Measurements from ENCODE around the gene LHX4.

The LHX4 gene

DNA sequence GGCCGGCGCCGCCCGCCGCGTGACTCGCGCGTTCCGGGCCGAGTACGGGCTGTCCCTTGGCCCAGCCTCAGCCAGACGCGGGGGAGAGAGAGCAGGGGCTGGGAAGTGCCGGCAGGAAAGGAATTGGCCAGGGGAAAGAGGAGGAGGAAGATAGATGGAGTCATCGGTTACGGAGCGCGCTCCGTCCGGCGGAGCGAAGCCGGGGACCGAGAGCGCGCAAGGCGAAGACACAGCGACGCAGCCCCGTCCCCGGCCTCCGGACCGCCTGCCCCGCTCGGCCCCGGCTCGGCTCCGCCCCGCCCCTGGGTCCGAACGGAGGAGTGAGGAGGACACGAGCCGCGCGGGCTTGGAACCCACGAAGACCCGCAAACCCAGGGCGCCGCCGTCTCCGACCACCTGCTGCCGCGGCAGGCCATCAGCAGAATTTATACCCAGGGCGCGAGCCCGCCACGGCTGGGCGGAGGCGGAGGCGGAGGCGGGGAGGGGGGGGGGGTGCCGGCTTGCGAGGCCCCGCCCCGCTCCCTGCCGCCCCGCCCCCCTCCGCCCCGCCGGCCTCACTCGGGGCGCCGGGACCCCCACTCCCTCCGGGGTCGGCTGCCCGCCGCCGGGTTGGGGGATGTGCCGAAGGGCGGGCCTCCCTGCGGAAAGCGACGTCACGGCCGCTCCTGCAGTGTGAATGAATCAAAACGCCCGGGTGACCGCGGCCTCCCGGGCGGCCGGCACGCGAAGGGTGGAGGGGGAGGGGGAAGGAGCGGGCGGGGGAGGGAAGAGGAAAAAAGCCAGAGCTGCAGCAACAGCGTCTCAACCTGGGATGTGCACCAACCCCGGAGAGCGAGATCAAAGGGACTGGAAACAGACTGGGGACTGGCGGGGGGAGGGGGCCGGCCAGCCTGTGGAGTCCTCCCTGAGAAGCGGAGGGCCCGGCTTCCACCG lies at the start of gene LHX4:
Gene LHX4 (plus strand): TSS at position 782 of the 933 bp plus-strand sequence. CDS start 266 bp downstream, outside the sequence.
- ATAC-seq = peak; percentile 7
- no peak for TF ChIP-seq ARNTL (CRISPR knock-in tag; IDR thresholded peaks at IDR 0.05; ENCODE audit: borderline replicate concordance, low read depth)

DNA sequence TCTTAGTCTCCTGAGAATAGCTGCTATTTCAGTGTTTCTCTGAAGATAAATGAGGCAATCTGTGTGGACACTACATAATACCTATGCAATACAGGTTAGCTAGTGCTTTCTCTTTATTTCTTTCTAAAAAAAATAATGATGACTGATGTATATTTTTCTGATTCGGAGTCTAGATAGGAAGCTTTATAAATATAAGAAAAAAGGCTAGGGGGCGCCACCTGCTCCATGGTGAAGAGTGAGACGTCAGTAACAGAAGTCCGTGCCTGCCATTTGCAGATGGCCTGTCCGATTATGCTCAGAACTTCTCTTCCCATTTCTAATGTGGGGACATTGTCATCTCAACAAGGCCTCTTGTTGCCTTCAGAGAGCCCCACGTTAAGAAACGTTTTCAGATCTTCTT lies 49.0 kb upstream of the LHX4 start:
- ATAC-seq = no peak
- TF ChIP-seq, protein P1, sequence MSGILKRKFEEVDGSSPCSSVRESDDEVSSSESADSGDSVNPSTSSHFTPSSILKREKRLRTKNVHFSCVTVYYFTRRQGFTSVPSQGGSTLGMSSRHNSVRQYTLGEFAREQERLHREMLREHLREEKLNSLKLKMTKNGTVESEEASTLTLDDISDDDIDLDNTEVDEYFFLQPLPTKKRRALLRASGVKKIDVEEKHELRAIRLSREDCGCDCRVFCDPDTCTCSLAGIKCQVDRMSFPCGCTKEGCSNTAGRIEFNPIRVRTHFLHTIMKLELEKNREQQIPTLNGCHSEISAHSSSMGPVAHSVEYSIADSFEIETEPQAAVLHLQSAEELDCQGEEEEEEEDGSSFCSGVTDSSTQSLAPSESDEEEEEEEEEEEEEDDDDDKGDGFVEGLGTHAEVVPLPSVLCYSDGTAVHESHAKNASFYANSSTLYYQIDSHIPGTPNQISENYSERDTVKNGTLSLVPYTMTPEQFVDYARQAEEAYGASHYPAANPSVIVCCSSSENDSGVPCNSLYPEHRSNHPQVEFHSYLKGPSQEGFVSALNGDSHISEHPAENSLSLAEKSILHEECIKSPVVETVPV (CRISPR knock-in tag; IDR thresholded peaks at IDR 0.05) = no peak
- no peak for TF ChIP-seq ZFP30 (CRISPR knock-in tag; IDR thresholded peaks at IDR 0.05)
- no peak for TF ChIP-seq ZNF8 (CRISPR knock-in tag; IDR thresholded peaks at IDR 0.05)
- TF ChIP-seq, protein P2, sequence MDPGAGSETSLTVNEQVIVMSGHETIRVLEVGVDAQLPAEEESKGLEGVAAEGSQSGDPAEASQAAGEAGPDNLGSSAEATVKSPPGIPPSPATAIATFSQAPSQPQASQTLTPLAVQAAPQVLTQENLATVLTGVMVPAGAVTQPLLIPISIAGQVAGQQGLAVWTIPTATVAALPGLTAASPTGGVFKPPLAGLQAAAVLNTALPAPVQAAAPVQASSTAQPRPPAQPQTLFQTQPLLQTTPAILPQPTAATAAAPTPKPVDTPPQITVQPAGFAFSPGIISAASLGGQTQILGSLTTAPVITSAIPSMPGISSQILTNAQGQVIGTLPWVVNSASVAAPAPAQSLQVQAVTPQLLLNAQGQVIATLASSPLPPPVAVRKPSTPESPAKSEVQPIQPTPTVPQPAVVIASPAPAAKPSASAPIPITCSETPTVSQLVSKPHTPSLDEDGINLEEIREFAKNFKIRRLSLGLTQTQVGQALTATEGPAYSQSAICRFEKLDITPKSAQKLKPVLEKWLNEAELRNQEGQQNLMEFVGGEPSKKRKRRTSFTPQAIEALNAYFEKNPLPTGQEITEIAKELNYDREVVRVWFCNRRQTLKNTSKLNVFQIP (CRISPR knock-in tag; IDR thresholded peaks at IDR 0.05; ENCODE audit: borderline replicate concordance, low read depth) = no peak
- TF ChIP-seq ZC3H10 (CRISPR knock-in tag; IDR thresholded peaks at IDR 0.05) = no peak
- TF ChIP-seq TOX (CRISPR knock-in tag; IDR thresholded peaks at IDR 0.05; ENCODE audit: borderline replicate concordance) = no peak
- no peak for TF ChIP-seq PPARA (CRISPR knock-in tag; IDR thresholded peaks at IDR 0.05; ENCODE audit: borderline replicate concordance)
- TF ChIP-seq, protein P3, sequence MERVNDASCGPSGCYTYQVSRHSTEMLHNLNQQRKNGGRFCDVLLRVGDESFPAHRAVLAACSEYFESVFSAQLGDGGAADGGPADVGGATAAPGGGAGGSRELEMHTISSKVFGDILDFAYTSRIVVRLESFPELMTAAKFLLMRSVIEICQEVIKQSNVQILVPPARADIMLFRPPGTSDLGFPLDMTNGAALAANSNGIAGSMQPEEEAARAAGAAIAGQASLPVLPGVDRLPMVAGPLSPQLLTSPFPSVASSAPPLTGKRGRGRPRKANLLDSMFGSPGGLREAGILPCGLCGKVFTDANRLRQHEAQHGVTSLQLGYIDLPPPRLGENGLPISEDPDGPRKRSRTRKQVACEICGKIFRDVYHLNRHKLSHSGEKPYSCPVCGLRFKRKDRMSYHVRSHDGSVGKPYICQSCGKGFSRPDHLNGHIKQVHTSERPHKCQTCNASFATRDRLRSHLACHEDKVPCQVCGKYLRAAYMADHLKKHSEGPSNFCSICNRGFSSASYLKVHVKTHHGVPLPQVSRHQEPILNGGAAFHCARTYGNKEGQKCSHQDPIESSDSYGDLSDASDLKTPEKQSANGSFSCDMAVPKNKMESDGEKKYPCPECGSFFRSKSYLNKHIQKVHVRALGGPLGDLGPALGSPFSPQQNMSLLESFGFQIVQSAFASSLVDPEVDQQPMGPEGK (CRISPR knock-in tag; IDR thresholded peaks at IDR 0.05; ENCODE audit: borderline replicate concordance) = no peak
- no peak for TF ChIP-seq OSR1 (CRISPR knock-in tag; IDR thresholded peaks at IDR 0.05)
- TF ChIP-seq ZNF70 (CRISPR knock-in tag; IDR thresholded peaks at IDR 0.05) = no peak
- TF ChIP-seq ZNF565 (CRISPR knock-in tag; conservative IDR thresholded peaks at IDR 0.05; ENCODE audit: low read depth) = no peak
- TF ChIP-seq ESRRG (CRISPR knock-in tag; IDR thresholded peaks at IDR 0.05) = no peak
- TF ChIP-seq CSDC2 (CRISPR knock-in tag; IDR thresholded peaks at IDR 0.05) = no peak
- no peak for TF ChIP-seq ARNTL (CRISPR knock-in tag; IDR thresholded peaks at IDR 0.05; ENCODE audit: borderline replicate concordance, low read depth)
- no peak for TF ChIP-seq RARB (CRISPR knock-in tag; IDR thresholded peaks at IDR 0.05)
- TF ChIP-seq BACH2 (CRISPR knock-in tag; IDR thresholded peaks at IDR 0.05; ENCODE audit: borderline replicate concordance) = no peak
- TF ChIP-seq GLIS3 (CRISPR knock-in tag; IDR thresholded peaks at IDR 0.05) = no peak
- TF ChIP-seq ISL1 (CRISPR knock-in tag; IDR thresholded peaks at IDR 0.05) = no peak
- no peak for TF ChIP-seq ZFP3 (CRISPR knock-in tag; IDR thresholded peaks at IDR 0.05)

DNA sequence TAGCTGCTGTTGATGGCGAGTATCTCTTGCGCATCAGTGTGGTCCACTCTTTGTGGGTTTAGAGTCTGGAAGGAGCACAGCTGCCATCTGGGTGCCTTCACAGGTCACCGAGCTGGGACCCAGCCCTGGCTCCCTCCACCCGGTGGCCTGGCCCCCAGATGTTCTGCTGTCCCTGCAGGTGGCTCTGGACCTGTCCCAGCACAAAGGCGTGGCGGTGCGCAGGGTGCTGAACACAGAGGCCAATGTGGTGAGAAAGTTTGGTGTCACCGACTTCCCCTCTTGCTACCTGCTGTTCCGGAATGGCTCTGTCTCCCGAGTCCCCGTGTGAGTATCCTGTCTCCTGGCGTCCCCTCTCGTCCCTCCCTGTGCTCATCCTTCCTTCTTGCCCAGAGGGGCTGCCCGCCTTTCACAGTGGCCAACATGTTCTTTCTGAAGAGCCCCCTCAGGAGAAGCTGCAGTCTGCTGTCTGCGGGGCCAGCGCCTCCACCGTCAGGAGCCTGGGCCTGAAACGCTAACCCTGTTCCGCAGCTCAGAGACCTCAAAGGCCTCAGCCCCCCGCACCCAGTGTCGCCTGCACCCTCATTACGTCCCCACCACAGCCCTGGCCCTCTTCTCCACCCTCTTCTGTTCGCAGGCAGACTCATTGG lies 47.9 kb upstream of the LHX4 start:
- TF ChIP-seq OSR1 (CRISPR knock-in tag; IDR thresholded peaks at IDR 0.05) = no peak
- TF ChIP-seq ISL1 (CRISPR knock-in tag; IDR thresholded peaks at IDR 0.05) = no peak
- no peak for TF ChIP-seq ZNF565 (CRISPR knock-in tag; conservative IDR thresholded peaks at IDR 0.05; ENCODE audit: low read depth)
- ATAC-seq = no peak

DNA sequence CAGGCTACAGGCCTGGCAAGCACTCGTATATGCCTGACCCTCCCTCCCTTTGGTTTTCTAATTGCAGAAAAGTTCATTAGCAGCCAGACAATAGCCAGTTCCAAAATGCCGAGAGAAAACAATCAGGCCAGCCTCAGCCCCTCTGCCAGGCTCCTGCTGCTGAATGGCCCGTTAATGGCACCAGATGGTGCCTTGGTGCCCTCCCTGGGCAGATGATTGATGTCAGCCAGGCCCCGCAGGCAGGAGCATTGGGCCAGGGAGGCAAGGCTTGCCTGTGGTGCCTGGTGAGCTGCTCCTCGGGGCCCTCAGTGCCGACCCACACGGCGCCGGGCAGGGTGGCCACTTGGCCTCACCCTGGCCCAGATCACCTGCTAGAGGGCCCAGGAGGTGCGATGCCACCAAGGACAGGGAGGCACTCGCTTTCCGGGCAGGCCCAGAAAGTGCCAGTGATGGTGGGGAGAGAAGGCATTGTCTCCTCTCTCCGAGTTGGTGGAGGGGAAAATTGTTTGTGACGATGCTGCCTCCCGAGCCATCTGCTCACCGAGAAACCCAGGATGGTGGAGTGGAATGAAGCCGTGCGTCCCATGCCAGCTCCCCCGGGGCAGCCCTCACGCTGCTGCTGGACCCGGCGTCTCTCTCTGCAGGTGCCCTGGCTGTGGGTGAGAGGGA lies 47.3 kb upstream of the LHX4 start:
- no peak for ATAC-seq
- TF ChIP-seq PPARA (CRISPR knock-in tag; IDR thresholded peaks at IDR 0.05; ENCODE audit: borderline replicate concordance) (no peak), ZNF565 (CRISPR knock-in tag; conservative IDR thresholded peaks at IDR 0.05; ENCODE audit: low read depth) (no peak), CSDC2 (CRISPR knock-in tag; IDR thresholded peaks at IDR 0.05) (no peak), ZFP3 (CRISPR knock-in tag; IDR thresholded peaks at IDR 0.05) (no peak), ZFP30 (CRISPR knock-in tag; IDR thresholded peaks at IDR 0.05) (no peak), ESRRG (CRISPR knock-in tag; IDR thresholded peaks at IDR 0.05) (no peak), TOX (CRISPR knock-in tag; IDR thresholded peaks at IDR 0.05; ENCODE audit: borderline replicate concordance) (no peak), OSR1 (CRISPR knock-in tag; IDR thresholded peaks at IDR 0.05) (no peak), ARNTL (CRISPR knock-in tag; IDR thresholded peaks at IDR 0.05; ENCODE audit: borderline replicate concordance, low read depth) (no peak), GLIS3 (CRISPR knock-in tag; IDR thresholded peaks at IDR 0.05) (no peak)
- TF ChIP-seq, protein P4, sequence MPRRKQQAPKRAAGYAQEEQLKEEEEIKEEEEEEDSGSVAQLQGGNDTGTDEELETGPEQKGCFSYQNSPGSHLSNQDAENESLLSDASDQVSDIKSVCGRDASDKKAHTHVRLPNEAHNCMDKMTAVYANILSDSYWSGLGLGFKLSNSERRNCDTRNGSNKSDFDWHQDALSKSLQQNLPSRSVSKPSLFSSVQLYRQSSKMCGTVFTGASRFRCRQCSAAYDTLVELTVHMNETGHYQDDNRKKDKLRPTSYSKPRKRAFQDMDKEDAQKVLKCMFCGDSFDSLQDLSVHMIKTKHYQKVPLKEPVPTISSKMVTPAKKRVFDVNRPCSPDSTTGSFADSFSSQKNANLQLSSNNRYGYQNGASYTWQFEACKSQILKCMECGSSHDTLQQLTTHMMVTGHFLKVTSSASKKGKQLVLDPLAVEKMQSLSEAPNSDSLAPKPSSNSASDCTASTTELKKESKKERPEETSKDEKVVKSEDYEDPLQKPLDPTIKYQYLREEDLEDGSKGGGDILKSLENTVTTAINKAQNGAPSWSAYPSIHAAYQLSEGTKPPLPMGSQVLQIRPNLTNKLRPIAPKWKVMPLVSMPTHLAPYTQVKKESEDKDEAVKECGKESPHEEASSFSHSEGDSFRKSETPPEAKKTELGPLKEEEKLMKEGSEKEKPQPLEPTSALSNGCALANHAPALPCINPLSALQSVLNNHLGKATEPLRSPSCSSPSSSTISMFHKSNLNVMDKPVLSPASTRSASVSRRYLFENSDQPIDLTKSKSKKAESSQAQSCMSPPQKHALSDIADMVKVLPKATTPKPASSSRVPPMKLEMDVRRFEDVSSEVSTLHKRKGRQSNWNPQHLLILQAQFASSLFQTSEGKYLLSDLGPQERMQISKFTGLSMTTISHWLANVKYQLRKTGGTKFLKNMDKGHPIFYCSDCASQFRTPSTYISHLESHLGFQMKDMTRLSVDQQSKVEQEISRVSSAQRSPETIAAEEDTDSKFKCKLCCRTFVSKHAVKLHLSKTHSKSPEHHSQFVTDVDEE (CRISPR knock-in tag; IDR thresholded peaks at IDR 0.05) = no peak
- TF ChIP-seq, protein P5, sequence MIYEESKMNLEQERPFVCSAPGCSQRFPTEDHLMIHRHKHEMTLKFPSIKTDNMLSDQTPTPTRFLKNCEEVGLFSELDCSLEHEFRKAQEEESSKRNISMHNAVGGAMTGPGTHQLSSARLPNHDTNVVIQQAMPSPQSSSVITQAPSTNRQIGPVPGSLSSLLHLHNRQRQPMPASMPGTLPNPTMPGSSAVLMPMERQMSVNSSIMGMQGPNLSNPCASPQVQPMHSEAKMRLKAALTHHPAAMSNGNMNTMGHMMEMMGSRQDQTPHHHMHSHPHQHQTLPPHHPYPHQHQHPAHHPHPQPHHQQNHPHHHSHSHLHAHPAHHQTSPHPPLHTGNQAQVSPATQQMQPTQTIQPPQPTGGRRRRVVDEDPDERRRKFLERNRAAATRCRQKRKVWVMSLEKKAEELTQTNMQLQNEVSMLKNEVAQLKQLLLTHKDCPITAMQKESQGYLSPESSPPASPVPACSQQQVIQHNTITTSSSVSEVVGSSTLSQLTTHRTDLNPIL (CRISPR knock-in tag; IDR thresholded peaks at IDR 0.05; ENCODE audit: low read depth) = no peak
- TF ChIP-seq, protein P3 (CRISPR knock-in tag; IDR thresholded peaks at IDR 0.05; ENCODE audit: borderline replicate concordance) = no peak
